DOHH2 (cell line): Measurements from ENCODE around the gene PTTG1IP2.

Source experiments
- EZH2phosphoT487 ChIP-seq: fragments of 200-600 bp; sonication (generic); IDR thresholded peaks from 2 replicates; pipeline ENCODE4 v1.6.1; 2017; ENCODE audit warnings: borderline replicate concordance, mild to moderate bottlenecking, antibody characterized with exemption, low read length, moderate library complexity, mixed read lengths
- TF ChIP-seq, protein P1 (sequence below): fragments of 200-600 bp; sonication (generic); IDR thresholded peaks from one replicate; pipeline ENCODE4 v1.5.1; 2014; ENCODE audit warnings: antibody characterized with exemption, mild to moderate bottlenecking, low read depth, low read length; ENCODE audit not compliant: poor library complexity, severe bottlenecking

DNA sequence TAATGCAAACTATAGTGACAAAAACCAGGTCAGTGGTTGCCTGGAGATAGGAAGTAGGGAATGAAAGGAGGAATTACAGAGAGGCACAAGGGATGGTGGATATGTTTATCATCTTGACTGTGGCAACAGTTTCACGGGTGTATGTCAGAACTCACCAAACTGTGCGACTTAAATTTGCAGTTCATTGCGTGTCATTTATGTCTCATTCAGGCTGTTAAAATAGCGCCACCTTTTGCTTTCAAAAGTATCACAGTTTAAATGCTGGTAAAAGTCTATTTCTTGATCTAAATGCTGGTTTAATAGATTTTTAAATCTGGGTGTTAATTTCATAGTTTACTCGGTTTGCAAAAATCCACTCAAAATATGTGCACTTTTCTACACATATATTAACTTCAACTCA is 51.0 kb downstream of the PTTG1IP2 start:
- TF ChIP-seq, protein P1, sequence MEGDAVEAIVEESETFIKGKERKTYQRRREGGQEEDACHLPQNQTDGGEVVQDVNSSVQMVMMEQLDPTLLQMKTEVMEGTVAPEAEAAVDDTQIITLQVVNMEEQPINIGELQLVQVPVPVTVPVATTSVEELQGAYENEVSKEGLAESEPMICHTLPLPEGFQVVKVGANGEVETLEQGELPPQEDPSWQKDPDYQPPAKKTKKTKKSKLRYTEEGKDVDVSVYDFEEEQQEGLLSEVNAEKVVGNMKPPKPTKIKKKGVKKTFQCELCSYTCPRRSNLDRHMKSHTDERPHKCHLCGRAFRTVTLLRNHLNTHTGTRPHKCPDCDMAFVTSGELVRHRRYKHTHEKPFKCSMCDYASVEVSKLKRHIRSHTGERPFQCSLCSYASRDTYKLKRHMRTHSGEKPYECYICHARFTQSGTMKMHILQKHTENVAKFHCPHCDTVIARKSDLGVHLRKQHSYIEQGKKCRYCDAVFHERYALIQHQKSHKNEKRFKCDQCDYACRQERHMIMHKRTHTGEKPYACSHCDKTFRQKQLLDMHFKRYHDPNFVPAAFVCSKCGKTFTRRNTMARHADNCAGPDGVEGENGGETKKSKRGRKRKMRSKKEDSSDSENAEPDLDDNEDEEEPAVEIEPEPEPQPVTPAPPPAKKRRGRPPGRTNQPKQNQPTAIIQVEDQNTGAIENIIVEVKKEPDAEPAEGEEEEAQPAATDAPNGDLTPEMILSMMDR = peak; percentile 65
- TF ChIP-seq EZH2phosphoT487 = no peak
